NCI-H128 (cell line): ENCODE results near the gene FADS2.
A peak's percentile ranks its signal among the peaks of the same experiment; 100 is the strongest.

Source experiments
- DNase-seq: peaks from one replicate; lab custom pipeline; 2025; ENCODE audit not compliant: unreplicated experiment; lab: John Stamatoyannopoulos, UW

FADS2 gene

DNA sequence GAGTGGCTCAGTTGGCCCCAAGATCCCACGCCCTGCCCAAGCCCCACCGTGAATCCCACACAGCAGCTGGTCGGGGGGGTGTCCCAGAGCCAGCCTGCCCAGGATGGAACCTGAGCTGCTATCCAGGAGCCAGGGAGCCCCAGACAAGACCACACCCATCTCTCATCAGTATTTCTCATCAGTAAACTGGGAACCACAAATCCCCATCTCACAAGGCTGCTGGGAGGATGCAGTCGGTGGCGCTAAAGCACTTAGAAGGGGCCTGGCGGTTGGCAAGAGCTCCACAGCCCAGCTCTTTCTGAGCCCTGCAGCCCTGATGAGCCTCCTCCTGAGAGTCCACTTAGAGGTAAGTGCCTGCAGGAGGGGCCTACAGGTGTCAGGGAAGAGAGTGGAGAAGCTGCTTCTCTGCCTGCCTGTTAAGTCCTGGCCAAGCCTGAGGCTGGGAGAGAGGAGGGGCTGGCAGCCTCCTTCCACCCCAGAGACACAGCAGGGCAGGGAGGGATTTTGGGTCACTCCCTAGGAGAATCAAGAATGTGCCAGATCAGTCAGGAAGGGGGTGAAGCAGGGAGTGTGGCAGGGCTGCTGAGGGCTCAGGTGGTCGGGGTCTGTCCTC, 57.2 kb downstream of the FADS2 start:
- DNase-seq: peak; percentile 35

- no peak for DNase-seq
These were observed 57.9 kb downstream of the FADS2 start for GRCh38 chr11:61885784-61886580.

- no peak for DNase-seq
These were observed 58.5 kb downstream of the FADS2 start for GRCh38 chr11:61886643-61887042.

GRCh38 chr11:61887839-61888494, 59.9 kb downstream of the FADS2 start:
- DNase-seq: no peak

DNA sequence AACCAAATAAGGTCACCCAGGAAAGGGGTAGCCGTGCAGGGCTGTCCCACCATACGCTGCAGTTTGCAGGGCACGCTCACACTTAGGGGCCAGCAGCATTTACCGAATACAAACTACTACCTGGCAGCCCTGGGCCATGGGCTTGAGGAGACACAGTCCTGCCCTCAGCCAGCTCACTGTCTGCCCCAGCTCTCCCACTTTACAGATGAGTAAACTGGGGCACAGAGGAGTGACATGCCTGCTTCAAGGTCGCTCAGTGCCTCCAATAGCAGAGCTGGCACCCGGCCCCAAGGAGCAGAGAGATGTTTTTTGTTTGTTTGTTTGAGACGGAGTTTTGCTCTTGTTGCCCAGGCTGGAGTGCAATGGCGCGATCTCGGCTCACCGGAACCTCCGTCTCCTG, 60.5 kb downstream of the FADS2 start:
- DNase-seq: no peak

GRCh38 chr11:61889831-61890230, 61.7 kb downstream of the FADS2 start:
- no peak for DNase-seq

- no peak for DNase-seq
These were observed 62.6 kb downstream of the FADS2 start for GRCh38 chr11:61890529-61891330.

GRCh38 chr11:61891331-61892084, 63.4 kb downstream of the FADS2 start, which contains the start of gene FADS3:
FADS3 (minus strand) TSS chr11:61891545; CDS start chr11:61891381, 164 bp downstream.
- DNase-seq: peak; percentile 62

- DNase-seq: no peak
These were observed 63.9 kb downstream of the FADS2 start for GRCh38 chr11:61892085-61892370.

DNA sequence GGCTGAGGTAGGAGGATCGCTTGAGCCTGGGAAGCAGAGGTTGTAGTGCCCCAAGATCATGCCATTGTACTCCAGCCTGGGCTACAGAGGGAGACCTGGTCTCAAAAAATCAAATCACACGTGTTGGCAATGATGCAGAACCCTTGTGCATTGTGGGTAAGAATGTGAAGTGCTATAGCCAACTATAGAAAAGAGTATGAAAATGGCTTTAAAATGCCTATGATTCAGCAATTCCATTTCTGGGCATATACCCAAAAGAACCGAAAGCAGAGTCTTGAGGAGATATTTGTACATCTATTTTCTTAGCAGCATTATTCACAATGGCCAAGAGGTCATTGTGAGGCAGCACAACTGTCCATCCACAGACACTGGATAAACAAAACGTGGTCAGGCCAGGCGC, 65.9 kb downstream of the FADS2 start:
- DNase-seq: no peak

DNA sequence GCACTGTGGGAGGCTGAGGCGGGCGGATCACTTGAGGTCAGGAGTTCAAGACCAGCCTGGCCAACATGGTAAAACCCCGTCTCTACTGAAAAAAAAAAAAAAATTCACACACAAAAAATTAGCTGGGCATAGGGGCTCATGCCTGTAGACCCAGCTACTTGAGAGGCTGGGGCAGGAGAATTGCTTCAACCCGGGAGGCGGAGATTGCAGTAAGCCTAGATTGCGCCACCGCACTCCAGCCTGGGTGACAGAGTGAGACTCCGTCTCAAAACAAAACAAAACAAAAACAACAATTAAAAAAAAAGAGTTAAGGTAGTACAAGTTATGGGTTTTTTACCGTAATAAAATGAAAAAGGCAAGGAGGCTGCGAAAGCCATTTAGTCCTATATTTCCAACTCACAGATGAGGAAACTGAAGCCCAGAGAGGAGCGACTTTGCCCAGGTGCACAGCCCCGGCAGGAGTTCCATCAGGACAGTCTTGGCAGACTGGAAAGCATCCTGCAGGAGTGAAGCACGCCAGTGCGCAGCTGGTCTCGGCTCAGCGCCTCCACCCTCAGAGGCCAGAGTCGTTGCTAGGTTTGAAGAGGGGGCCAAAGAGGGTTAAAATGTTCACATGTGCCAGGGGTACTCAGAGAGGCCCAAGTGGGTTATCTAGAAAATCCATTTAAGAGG, 67.1 kb downstream of the FADS2 start:
- no peak for DNase-seq

GRCh38 chr11:61895718-61896059, 67.6 kb downstream of the FADS2 start:
- DNase-seq: no peak

DNA sequence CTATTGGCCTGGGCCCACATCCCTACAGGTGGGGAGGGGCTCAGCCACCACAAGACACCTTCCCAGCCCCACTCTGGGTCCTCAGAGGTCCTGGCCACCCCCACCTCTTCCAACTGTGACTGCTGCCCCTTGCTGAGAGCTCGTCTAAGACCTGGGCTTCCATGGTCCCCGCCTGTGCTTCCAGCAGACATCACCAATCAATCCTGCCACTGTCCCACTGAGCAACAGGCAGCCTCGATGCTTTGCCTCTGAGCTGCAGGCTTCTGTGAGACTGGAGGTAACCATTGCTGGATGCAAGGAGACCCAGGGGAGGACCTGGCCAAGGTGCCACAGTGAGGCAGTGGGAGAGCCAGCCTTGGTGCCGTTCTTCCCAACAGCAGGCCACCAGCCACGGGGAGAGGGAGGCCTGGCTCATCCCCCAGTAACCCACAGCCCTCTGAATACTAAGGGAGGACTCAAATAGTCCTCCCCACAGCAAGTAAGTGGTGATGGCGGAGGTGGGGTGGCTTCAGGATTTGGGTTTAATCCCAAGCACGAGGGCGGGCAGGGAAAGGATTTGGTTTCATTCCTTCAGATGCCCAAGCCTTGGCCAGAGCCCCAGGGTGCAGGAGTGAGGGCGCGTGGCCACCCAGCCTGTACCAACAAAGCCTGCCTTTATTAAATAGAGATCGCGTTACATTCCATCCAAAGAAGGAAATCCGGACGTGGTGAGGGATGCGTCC, 68.7 kb downstream of the FADS2 start:
- DNase-seq: no peak

DNA sequence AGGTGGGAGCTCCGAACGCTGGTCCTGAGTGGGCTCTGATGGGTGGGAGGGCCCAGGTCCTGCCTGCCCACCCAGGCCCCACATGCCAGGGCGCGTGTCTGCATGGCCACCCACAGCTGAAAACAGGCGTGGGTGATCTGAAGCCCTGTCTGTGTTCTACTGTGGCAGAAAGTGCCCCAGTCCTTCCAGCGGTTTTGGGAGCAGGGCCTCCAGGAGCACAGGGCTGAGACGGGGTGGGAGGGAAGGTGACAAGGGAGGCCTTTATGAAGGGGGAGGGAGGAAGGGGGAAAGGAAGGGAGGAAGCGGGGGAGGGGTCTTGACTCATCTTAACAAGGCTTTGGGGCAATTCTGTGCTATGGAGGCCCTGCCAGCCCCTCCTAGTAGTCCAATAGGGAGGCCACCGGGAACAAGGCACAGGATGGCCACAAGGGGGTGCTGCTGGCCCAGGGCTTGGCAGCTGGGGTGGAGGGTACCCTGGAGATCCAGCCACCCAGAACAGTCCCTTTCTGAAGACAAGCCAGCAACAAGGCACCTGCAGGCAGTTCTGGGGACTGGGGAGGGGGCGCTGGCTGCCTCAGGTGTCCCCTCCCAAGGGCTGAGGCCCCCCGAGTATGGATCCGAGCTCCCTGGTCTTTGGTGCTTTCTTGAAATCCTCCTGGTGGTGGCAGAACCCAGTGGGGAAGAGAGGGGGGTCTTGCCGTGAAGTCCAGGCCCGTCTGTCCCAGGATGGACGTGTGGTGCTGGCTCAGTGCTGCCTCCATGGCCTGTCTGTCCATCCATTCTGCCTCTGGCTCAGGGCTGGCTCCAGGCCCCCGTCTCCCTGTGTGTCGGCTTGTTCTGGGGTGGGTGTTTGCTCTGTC, 69.5 kb downstream of the FADS2 start:
- DNase-seq: peak; percentile 22

DNA sequence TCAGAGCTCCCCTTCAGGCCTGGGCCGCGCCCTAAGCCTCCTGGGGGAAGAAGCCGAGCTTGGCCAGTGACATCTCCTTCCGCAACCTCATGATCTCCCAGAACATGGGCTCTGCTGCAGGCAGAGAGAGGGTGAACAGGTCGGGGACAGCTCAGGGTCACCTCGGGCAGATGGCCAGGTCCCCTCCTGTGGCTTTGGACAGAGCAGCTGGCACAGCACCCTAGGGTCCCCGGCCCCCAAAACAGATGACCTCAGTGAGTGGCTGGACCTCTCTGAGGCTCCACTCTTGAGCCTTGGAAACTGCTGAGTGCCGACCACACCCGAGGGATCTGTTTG, 70.1 kb downstream of the FADS2 start:
- DNase-seq: no peak

- DNase-seq: peak; percentile 34
These were observed 71.2 kb downstream of the FADS2 start for GRCh38 chr11:61899146-61899841.

DNA sequence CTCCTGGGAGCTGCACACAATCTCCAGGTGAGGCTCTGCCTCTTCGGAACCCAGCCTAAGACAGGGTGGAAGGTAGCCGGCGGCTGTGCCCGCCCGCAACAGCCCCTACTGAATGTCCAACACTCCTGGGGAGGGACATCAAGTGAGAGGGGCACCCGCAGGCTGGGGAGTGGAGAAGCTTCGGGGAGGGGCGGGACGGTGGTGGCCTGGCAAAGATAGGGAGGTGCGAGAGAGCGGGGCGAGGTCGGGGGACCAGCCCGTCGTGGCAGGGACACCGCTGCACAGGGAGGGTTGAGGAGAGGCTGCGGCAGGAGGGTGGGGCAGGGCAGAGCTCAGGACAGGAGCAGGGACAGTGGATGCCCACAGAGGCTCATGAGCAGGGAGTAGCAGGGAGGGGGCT, 72.2 kb downstream of the FADS2 start:
- no peak for DNase-seq

- no peak for DNase-seq
These were observed 73.3 kb downstream of the FADS2 start for GRCh38 chr11:61901397-61901796.
